Stimulated activated CD8-positive, alpha-beta memory T cell treated with anti-CD3 and anti-CD28 coated beads, Interleukin-4, amount 100 ng/mL, for 1 hour (primary cell): ENCODE results near the gene INO80E.
A peak's percentile ranks its signal among the peaks of the same experiment; 100 is the strongest.
"Not testable (repeated sequence)": the region's sequence is repeated elsewhere in the genome, so short reads cannot be mapped to it uniquely, and the experiment has no call there.

Experiments
- DNase-seq, 2 donors: peaks; one replicate each; pipeline ENCODE4 v3.0.0-alpha.2; 2020; ENCODE audit warnings: low read depth in 2 of 2, low spot score in 1 of 2

The INO80E gene, protein sequence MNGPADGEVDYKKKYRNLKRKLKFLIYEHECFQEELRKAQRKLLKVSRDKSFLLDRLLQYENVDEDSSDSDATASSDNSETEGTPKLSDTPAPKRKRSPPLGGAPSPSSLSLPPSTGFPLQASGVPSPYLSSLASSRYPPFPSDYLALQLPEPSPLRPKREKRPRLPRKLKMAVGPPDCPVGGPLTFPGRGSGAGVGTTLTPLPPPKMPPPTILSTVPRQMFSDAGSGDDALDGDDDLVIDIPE

GRCh38 chr16:29995911-29996765, at the start of gene INO80E:
TSS of gene INO80E (plus strand) at chr16:29996241. CDS start at chr16:29996311, 70 bp downstream.
- DNase-seq: peak; percentile 96 to 99

GRCh38 chr16:29947897-29948296, 48.1 kb upstream of the INO80E start:
- DNase-seq: no peak

DNA sequence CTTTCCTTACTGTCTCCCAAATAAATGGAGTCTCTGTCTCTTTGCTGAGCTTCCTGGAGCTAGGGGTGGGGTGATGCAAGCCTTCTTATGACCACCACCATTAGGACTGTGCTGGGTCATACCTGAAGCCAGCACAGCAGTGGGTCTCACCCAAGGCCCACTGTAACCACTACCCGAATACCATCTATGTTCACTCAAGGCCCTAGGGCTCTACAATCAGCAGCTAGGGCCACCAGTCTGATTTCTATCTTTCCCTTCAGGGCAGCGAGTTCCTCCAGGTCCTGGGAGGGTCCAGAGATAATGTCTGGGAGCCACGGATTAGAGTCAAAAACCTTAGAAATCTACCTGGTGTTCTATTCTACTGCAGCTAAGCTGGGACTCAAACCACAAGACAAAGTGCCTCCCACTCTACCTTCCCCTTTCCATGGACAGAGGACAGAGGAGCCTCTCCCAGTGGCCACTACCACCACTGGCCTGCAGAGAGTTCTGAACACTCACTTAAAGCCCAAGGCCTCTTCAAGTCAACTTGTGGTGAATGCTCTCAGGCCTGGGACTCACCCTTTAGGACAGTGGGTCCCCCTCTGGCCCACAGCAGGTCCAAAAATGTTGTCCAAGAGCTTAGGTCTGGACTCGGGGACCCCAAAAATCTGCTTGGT, 45.1 kb upstream of the INO80E start:
- DNase-seq: no peak

GRCh38 chr16:29951625-29952365, 44.2 kb upstream of the INO80E start:
- no peak for DNase-seq

GRCh38 chr16:29958756-29959155, 37.3 kb upstream of the INO80E start:
- DNase-seq: no peak

DNA sequence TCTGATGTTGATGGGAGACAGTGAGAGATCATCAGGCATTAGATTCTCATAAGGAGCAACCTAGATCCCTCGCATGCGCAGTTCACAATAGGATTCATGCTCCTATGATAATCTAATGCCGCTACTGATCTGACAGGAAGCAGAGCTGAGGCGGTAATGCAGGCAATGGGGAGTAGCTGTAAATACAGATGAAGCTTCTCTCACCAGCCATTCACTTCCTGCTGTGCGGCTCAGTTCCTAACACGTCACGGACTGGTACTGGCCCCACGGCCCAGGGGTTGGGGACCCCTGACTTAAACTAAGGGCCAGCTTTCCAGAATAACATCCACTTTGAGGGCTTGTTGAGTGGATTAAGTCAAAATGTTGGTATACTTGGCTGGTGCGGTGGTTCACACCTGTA, 36.7 kb upstream of the INO80E start:
- no peak for DNase-seq

- DNase-seq: not testable (repeated sequence)
Measured at GRCh38 chr16:29959821-29960220, 36.2 kb upstream of the INO80E start.

- DNase-seq: no peak
Measured at GRCh38 chr16:29961127-29961478, 34.9 kb upstream of the INO80E start.

DNA sequence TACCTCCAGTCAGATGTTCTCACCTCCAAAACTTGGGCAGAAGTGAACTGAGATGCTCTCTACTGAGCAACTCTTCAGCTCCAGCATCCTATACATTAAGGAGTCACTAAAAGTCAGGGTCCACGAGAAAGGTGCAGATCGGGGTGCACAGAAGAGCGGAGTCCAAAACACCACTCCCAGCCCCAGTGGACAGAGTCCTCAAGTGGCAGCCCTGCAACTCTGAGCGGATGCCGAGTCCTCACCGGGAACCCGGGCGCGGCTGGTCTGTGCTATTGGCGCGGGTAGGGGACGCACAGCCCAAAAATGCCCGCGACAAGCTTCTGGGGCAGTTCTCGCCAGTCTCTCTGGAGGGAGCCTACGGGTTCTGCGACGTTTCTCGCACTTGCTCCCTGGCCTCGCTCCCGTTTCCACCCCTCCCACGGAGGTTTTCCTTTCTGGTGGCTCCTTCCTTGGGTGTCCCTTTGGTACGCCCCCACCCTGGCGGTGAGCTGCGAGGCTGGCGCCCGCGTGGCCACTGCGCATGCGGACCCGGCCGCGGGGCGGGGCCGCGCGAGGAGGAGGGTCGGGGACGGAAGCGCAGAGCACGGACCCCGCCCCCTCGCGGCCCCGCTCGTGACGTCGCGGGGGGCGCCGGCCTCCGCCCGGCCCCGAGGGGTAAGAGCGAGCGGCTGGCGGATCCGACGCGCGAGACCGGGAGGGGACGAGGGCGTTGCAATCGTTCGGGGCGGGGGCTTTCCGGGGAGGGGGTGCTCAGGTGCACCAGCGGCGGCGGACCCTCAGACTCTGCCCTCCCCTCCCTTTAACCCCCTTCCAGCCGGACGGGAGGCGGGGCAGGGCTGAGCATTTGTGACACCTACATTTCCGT, 34.3 kb upstream of the INO80E start, which contains the start of gene TMEM219:
TSS of gene TMEM219 (plus strand) at position 601 of the 865 bp plus-strand sequence. CDS start 1,065 bp downstream, outside the sequence.
- DNase-seq: peak; percentile 82 to 87

- no peak for DNase-seq
Measured at GRCh38 chr16:29962344-29962994, 33.6 kb upstream of the INO80E start.

DNA sequence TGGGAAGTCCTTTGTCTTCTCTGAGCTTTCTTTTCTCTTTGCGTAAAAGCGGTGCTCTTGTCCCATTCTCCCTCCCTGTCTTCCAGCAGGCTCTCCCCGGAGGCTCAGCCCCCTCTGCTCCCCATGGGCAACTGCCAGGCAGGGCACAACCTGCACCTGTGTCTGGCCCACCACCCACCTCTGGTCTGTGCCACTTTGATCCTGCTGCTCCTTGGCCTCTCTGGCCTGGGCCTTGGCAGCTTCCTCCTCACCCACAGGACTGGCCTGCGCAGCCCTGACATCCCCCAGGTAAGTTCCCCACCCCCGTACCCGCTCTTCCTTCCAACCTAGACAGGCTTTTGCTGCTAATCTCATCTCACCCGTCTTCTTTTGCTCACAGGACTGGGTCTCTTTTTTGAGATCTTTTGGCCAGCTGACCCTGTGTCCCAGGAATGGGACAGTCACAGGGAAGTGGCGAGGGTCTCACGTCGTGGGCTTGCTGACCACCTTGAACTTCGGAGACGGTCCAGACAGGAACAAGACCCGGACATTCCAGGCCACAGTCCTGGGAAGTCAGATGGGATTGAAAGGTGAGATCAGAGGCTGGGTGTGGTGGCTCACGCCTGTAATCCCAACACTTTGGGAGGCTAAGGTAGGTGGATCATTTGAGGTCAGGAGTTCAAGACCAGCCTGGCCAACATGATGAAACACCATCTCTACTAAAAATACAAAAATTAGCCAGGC, 32.9 kb upstream of the INO80E start:
- no peak for DNase-seq

DNA sequence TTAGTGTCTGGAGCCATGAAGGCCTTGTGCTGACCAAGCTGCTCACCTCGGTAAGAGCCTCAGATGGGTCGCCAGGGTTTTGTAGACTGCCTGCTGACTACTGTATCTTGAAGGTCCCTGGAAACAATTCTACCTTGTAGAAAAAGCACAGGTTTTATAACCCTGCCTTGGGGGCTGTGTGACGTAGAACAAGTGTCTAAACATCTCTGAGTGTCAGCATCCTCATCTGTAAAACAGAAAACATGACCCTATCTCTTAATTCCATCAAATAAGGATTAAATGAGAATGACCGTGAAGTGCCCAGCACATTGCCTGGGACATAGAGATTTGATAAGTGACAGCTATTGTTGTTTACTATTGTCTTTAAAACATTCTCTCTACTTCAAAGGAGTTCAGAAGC, 27.8 kb upstream of the INO80E start:
- no peak for DNase-seq

GRCh38 chr16:29971304-29971703, 24.7 kb upstream of the INO80E start:
- no peak for DNase-seq

DNA sequence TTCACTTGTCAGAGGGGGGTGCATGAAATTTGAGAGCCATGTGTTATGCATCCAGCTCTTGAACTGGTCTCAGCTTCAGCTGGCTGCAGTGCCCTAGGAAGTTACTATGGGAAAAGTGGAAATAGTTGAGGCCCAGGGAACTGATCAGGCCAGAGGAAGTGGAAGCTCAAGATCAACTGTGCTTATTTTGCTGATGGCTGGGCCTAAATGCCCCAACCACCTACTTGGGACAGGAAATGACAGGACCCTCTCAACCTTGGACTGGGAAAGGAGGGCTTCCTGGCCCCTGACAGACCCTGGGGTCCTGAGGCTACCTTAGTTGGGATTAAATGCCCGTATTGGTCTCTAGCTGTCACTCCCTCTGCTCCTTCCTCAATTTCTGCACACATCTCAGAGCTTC, 23.5 kb upstream of the INO80E start:
- DNase-seq: no peak

- no peak for DNase-seq
Measured at GRCh38 chr16:29972992-29973383, 23.1 kb upstream of the INO80E start.

GRCh38 chr16:29973384-29974246, 22.4 kb upstream of the INO80E start, which contains the start of gene TAOK2:
TSS of gene TAOK2 (plus strand) at chr16:29973868. CDS start at chr16:29977773, 3,905 bp downstream.
- DNase-seq: peak; percentile 79 to 82

DNA sequence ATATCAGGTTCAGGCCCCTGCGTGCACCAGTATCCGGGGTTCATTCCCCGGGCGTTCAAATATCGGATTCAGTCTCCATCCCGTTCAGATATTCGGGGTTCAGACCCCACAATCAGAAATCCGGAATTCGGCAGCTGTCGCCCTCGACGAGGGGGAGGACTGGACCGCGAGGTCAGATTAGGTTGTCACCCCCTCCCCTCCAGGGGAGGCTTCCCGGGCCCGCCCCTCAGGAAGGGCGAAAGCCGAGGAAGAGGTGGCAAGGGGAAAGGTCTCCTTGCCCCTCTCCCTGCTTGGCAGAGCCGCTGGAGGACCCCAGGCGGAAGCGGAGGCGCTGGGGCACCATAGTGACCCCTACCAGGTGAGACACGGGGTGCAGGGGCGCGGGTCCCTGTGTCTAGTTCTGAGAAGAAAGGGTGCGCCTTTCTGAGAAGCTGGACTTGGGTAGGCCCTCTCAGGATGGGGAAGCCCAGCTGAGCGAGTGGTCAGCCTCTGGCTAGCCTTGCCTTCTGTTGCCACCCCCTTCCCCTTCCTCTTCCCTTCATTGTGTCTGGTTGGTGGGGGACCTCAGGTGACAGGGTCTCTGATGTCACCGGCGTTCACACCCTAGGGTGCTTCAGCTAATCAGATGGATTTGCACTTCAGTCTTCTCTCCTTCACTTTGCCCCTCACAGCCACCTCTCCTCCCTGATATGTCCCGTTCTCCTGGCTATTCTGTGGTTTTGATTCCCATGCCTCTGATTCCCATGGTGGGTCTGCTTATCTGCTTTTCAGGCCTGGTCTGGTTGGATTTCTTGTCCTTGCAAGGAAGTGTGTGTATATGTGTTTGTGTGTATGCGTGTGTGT, 21.5 kb upstream of the INO80E start:
- DNase-seq: no peak
